K562 (cell line): ENCODE data around the gene SLC25A10. TPM values are rescaled to one million over a fixed set of nuclear protein-coding genes. Genes with fewer than 3 reads are reported as not detected.

ENCODE experiments used
- ATAC-seq: fragments of 200-7000 bp; cut with Tn5 transposase; 3 replicates; pipeline ENCODE4 v1.9.1; 2020; ENCODE audit warnings: moderate library complexity
- BruUV-seq: library from RNA; stranded (reverse); fragments of 400-500 nt; replicated peaks from 2 replicates; lab custom pipeline; 2021; lab: Mats Ljungman, UMichigan
- CTCF ChIA-PET: fragments of 300-600 bp; formaldehyde crosslinking; extraction: SDS; loops from one replicate; lab custom pipeline; 2021; ENCODE audit warnings: low intra/inter-chr PET ratio; lab: Yijun Ruan, JAX
- POLR2A ChIA-PET: fragments of 300-600, 350-650 bp; sonication (Branson Sonifier 250); formaldehyde crosslinking; extraction: SDS; loops from one replicate; lab custom pipeline; 2021; ENCODE audit warnings: antibody characterized with exemption, inconsistent platforms; lab: Yijun Ruan, JAX
- DNase-seq, 4 experiments: peaks; one replicate each; pipeline versions ENCODE4 v3.0.0 to v3.0.0-alpha.2; 2011 to 2018; ENCODE audit warnings: low spot score in 3 of 4, mixed read lengths in 3 of 4; ENCODE audit errors: extremely low read depth in 1 of 4
- FAIRE-seq: peaks from 2 replicates; lab custom pipeline; 2011; peaks lifted over from hg19 to GRCh38; lab: Jason Lieb, UNC
- H2AFZ ChIP-seq: 2 replicates; pipeline ENCODE4 v1.6.0; 2011; ENCODE audit warnings: low read depth, low read length, control low read depth, inconsistent platforms
- H3K27ac ChIP-seq: fragments of 200-600 bp; 3 replicates; pipeline ENCODE4 v1.8.0; 2011; ENCODE audit warnings: low read depth, mild to moderate bottlenecking, control low read depth, inconsistent platforms, low read length, moderate library complexity, mixed read lengths; ENCODE audit errors: extremely low read depth
- H3K27me3 ChIP-seq, 2 experiments: fragments of 300-600 bp in 1 of 2; 2 replicates in 1 of 2; 3 replicates in 1 of 2; pipeline versions ENCODE4 v1.6.0 to v1.8.0; 2011; ENCODE audit warnings: inconsistent platforms in 2 of 2, low read length in 2 of 2, mild to moderate bottlenecking in 1 of 2, mixed read lengths in 1 of 2, moderate library complexity in 1 of 2; ENCODE audit not compliant: control insufficient read depth in 2 of 2, insufficient read depth in 2 of 2
- H3K36me3 ChIP-seq: fragments of 300-600 bp; 3 replicates; pipeline ENCODE4 v1.8.0; 2011; ENCODE audit warnings: mild to moderate bottlenecking, low read length, inconsistent platforms; ENCODE audit not compliant: control insufficient read depth, insufficient read depth
- H3K4me1 ChIP-seq, 2 experiments: fragments of 200-600 bp in 1 of 2; replicated peaks in 1 of 2; 2 replicates in 1 of 2; 3 replicates in 1 of 2; pipeline versions ENCODE4 v1.5.1 to v1.8.0; 2011; ENCODE audit warnings: inconsistent platforms in 2 of 2, low read length in 2 of 2, mild to moderate bottlenecking in 1 of 2, mixed read lengths in 1 of 2, moderate library complexity in 1 of 2; ENCODE audit not compliant: control insufficient read depth in 2 of 2, insufficient read depth in 2 of 2
- H3K4me2 ChIP-seq: 2 replicates; pipeline ENCODE4 v1.6.1; 2011; ENCODE audit warnings: low read length, control low read depth, inconsistent platforms, mixed read lengths; ENCODE audit not compliant: insufficient read depth
- H3K4me3 ChIP-seq: fragments of 200-600 bp; sonication (generic), shearing (Covaris generic); 2 replicates; pipeline ENCODE4 v1.5.1; 2016; ENCODE audit warnings: control low read depth, inconsistent platforms
- H3K79me2 ChIP-seq: fragments of 200-600 bp; 3 replicates; pipeline ENCODE4 v1.8.0; 2011; ENCODE audit warnings: low read length, inconsistent platforms; ENCODE audit not compliant: control insufficient read depth, insufficient read depth
- H3K9ac ChIP-seq, 2 experiments: 2 replicates each; pipeline versions ENCODE4 v1.6.0 to v1.6.1; 2011; ENCODE audit warnings: low read depth in 2 of 2, low read length in 2 of 2, control low read depth in 1 of 2, inconsistent platforms in 1 of 2, mild to moderate bottlenecking in 1 of 2, mixed read lengths in 1 of 2; ENCODE audit not compliant: insufficient read depth in 1 of 2
- H3K9me1 ChIP-seq: one replicate; pipeline ENCODE4 v1.6.0; 2011; ENCODE audit warnings: inconsistent platforms, mild to moderate bottlenecking, low read length, moderate library complexity; ENCODE audit not compliant: control insufficient read depth, insufficient read depth
- H3K9me3 ChIP-seq: replicated peaks from 2 replicates; pipeline ENCODE4 v1.5.1; 2011; ENCODE audit warnings: low read depth, low read length, inconsistent platforms; ENCODE audit not compliant: control insufficient read depth, insufficient read depth
- H4K20me1 ChIP-seq: replicated peaks from 2 replicates; pipeline ENCODE4 v1.6.1; 2011; ENCODE audit warnings: low read length, inconsistent platforms, mixed read lengths; ENCODE audit not compliant: control insufficient read depth, insufficient read depth
- DACH1 ChIP-seq: fragments of 450-650 bp; IDR thresholded peaks from 2 replicates; pipeline ENCODE4 v1.6.1; 2018; ENCODE audit not compliant: partially characterized antibody
- EWSR1 ChIP-seq: fragments of 450-650 bp; IDR thresholded peaks from 2 replicates; pipeline ENCODE4 v1.6.1; 2018; ENCODE audit warnings: borderline replicate concordance, mild to moderate bottlenecking, low read depth, moderate library complexity; ENCODE audit not compliant: partially characterized antibody
- FOXP4 ChIP-seq: sonication (generic); formaldehyde crosslinking; IDR thresholded peaks from 2 replicates; pipeline ENCODE4 v1.8.0; 2022; ENCODE audit warnings: mild to moderate bottlenecking, missing genetic modification reagents, borderline replicate concordance
- KAT2B ChIP-seq: IDR thresholded peaks from one replicate; pipeline ENCODE4 v1.6.1; 2012; ENCODE audit warnings: low read depth, mild to moderate bottlenecking, control low read depth, inconsistent platforms, low read length, moderate library complexity
- KLF10 ChIP-seq: fragments of 250-450 bp; sonication (Bioruptor Pico); IDR thresholded peaks from 2 replicates; pipeline ENCODE4 v1.6.1; 2021; ENCODE audit warnings: matching md5 sums
- MLLT1 ChIP-seq, 2 experiments: fragments of 450-650 bp; IDR thresholded peaks; 2 replicates each; pipeline ENCODE4 v1.6.1; 2016
- OTX1 ChIP-seq: fragments of 450-650 bp; formaldehyde crosslinking; IDR thresholded peaks from 2 replicates; pipeline ENCODE4 v1.4.0; 2022; ENCODE audit warnings: mild to moderate bottlenecking
- PHB2 ChIP-seq: fragments of 450-650 bp; IDR thresholded peaks from 2 replicates; pipeline ENCODE4 v1.6.1; 2017; ENCODE audit warnings: low read depth
- PRDM10 ChIP-seq: fragments of 450-650 bp; IDR thresholded peaks from 2 replicates; pipeline ENCODE4 v1.6.1; 2018; ENCODE audit not compliant: partially characterized antibody
- TBL1XR1 ChIP-seq, 2 experiments: IDR thresholded peaks; 2 replicates each; pipeline ENCODE4 v1.6.1; 2012; ENCODE audit warnings: improper control_type of control experiment in 2 of 2, low read length in 2 of 2, mild to moderate bottlenecking in 1 of 2
- USF2 ChIP-seq: sonication (generic); formaldehyde crosslinking; IDR thresholded peaks from 2 replicates; pipeline ENCODE4 v1.5.0; 2020; ENCODE audit warnings: missing genetic modification reagents
- ZNF239 ChIP-seq: fragments of 250-450 bp; sonication (Bioruptor Pico); IDR thresholded peaks from 2 replicates; pipeline ENCODE4 v1.4.0; 2020; ENCODE audit warnings: mild to moderate bottlenecking
- WGBS: fragments of 100-300 bp; shearing (Covaris generic); methylation state at CpG from one replicate; pipeline ENCODE4 v1.1.6; 2016; ENCODE audit warnings: low coverage, mixed read lengths; ENCODE audit not compliant: insufficient coverage; ENCODE audit errors: missing lambda C conversion rate; 5-methylcytosine and 5-hydroxymethylcytosine counted together
- in situ Hi-C: fragments of 300-500 bp; cut with MboI; formaldehyde crosslinking; loops from 4 replicates; pipeline ENCODE4 v1.15.0; 2018; ENCODE audit warnings: inconsistent platforms, mixed read lengths
- intact Hi-C: fragments of 100-400 bp; cut with micrococcal nuclease; formaldehyde crosslinking; loops from 2 replicates; pipeline ENCODE4 v1.14.2; 2022
- polyA plus RNA-seq, 8 experiments: library from polyadenylated mRNA; depleted of rRNA in 4 of 8; stranded (reverse) in 5 of 8; unstranded in 3 of 8; fragments of >200 nt; fragmentation: Nextera tagmentation in 2 of 8; fragmentation: Illumina TruSeq in 1 of 8; extraction: Ambion mirVana in 2 of 8; extraction: Trizol in 1 of 8; gene quantifications; 2 replicates each; pipeline versions ENCODE4 v1.2.1 to v1.2.3, GENCODE V29; 2011 to 2014; ENCODE audit warnings: inconsistent platforms in 1 of 8, missing spikeins in 1 of 8
- total RNA-seq, 7 experiments: library from RNA; depleted of rRNA in 6 of 7; stranded (reverse); fragments of >200 nt in 6 of 7; fragmentation: Illumina TruSeq in 2 of 7; extraction: Trizol in 2 of 7; gene quantifications; 2 replicates each; pipeline versions ENCODE4 v1.2.1 to v1.2.3, GENCODE V29; 2011 to 2021; ENCODE audit warnings: low replicate concordance in 1 of 7

The SLC25A10 gene
- total and polyA plus RNA-seq, 9 of the 15 experiments (the other 6 are each of a cell fraction or from before 2014, with no cell fraction given), result 0.10 to 85.6 (median 34.3) TPM

DNA sequence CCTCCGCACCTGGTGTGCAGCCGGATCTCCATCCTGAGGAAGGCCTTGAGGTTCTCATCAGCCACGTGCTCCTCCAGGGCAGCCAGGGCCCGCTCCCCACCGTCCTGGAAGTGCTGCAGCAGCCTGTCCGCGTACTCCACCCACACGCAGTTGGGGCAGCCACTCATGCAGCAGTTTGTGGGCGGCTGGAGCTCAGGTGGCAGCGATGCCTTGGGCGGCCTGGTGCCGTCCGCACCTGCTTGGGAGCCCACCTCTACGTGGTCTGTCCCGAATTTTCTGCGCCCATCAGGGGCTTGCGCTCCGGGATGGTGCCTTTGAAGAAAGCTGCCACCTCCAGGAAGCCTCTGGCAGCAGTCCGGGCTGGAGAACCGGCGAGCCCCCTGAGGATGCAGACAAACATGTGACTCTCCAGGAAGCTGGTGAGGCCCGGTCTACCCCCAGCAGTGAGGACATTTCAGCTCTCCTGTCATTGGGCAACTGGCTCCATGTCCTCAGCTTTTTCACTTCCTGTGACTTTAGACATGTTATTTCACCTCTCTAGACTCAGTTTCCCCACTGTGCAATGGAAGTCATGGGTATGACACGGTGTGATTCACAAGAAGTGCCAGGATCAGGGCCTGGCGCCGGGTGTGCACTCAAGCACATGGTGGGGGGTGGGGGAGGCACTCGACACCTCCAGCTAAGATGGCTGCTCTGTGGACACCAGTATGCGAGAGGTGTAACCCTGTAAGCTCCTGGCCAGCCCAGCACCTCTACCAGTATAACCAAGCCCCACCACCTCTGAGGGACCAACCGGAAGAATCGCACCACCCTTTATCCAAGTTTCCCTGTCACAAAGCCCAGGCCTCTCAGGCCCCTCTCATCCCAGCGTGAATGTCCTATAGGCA is 46.6 kb upstream of the SLC25A10 start:
- Histone ChIP-seq H3K4me2 (peak overlapping the region; percentile 94), H3K79me2 (peaks cover 61% of the 10 kb centered on the region), H3K27ac (peak overlapping the region; percentile 98), H4K20me1 (no peaks in the 10 kb centered on the region), H3K4me3 (peak overlapping the region; percentile 87), H3K9me1 (no peaks in the 10 kb centered on the region), H3K9ac (peak overlapping the region; percentile 99 to 100), H3K9me3 (no peaks in the 10 kb centered on the region), H3K36me3 (peaks cover 45% of the 10 kb centered on the region), H3K4me1 (peaks cover 36 to 75% of the 10 kb centered on the region in 2 experiments), H2AFZ (peak overlapping the region; percentile 53), H3K27me3 (no peaks in the 10 kb centered on the region)
- in situ Hi-C loops (no loop called here), intact Hi-C loops (loop anchor here (1.0 to 5.0 kb wide), 2 partner anchors 29 to 37 kb away; partner anchors contain the start of gene MRPL12)
- BruUV-seq, result no TSS peak
- ChIA-PET POLR2A (interaction anchor here (1.0 to 1.4 kb wide), 2 partner anchors 18 to 37 kb away, joined by 6 read pairs; partner anchors contain the start of genes ARL16 and HGS), CTCF (no interaction called here)
- FAIRE-seq (no peak), DNase-seq (peak; percentile 49 to 68 (median 52)), ATAC-seq (peak; percentile 51)
- WGBS, result 52% methylated on average over 30 of the region's 30 CpGs
- TF ChIP-seq PRDM10, result no peak
- no peak for TF ChIP-seq USF2
- TF ChIP-seq PHB2, result no peak
- TF ChIP-seq KAT2B, result no peak
- no peak; a peak in 1 of 4 replicates for TF ChIP-seq MLLT1 (IDR thresholded peaks at IDR 0.05)
- TF ChIP-seq EWSR1, result no peak
- no peak for TF ChIP-seq KLF10 (CRISPR knock-in tag)
- no peak for TF ChIP-seq OTX1
- TF ChIP-seq ZNF239, result peak; percentile 73
- no peak for TF ChIP-seq FOXP4 (CRISPR knock-in tag)
- no peak for TF ChIP-seq DACH1
- TF ChIP-seq TBL1XR1 (IDR thresholded peaks at IDR 0.05; ENCODE audit: low read length in 2 of 2), result no peak
